IMR-90 (cell line): Measurements from ENCODE around the gene SAMD11. TPM values are rescaled to one million over a fixed set of nuclear protein-coding genes. Genes with fewer than 3 reads are reported as not detected.
A peak's percentile ranks its signal among the peaks of the same experiment; 100 is the strongest.

Experiments used
- ATAC-seq: fragments of 200-7000 bp; cut with Tn5 transposase; 2 replicates; pipeline ENCODE4 v1.9.1; 2020; ENCODE audit warnings: low read depth, mild to moderate bottlenecking, moderate library complexity
- BruUV-seq: library from RNA; stranded (reverse); fragments of 400-500 nt; replicated peaks from 2 replicates; lab custom pipeline; 2021; lab: Mats Ljungman, UMichigan
- CTCF ChIA-PET: fragments of 300-600 bp; formaldehyde crosslinking; extraction: SDS; loops from one replicate; lab custom pipeline; 2021; ENCODE audit warnings: antibody characterized with exemption; lab: Yijun Ruan, JAX
- POLR2A ChIA-PET: fragments of 300-600 bp; sonication (Branson Sonifier 250); formaldehyde crosslinking; loops from one replicate; lab custom pipeline; 2022; ENCODE audit warnings: antibody characterized with exemption; ENCODE audit not compliant: unreplicated experiment; lab: Charles Lee
- DNase-seq: peaks from one replicate; pipeline ENCODE4 v3.0.0; 2013
- H2AFZ ChIP-seq: replicated peaks from 2 replicates; pipeline ENCODE3; 2013; ENCODE audit warnings: low read length, mild to moderate bottlenecking; ENCODE audit not compliant: poor library complexity
- H2AK5ac ChIP-seq: 2 replicates; pipeline ENCODE4 v1.6.1; 2013; ENCODE audit warnings: low read depth, low read length, inconsistent platforms
- H2AK9ac ChIP-seq: replicated peaks from 2 replicates; pipeline ENCODE3; 2013; ENCODE audit warnings: mild to moderate bottlenecking, low read depth, low read length, moderate library complexity; ENCODE audit not compliant: poor library complexity
- H2BK120ac ChIP-seq: 2 replicates; pipeline ENCODE4 v1.6.1; 2013; ENCODE audit warnings: low read depth, low read length, inconsistent platforms
- H2BK15ac ChIP-seq: 3 replicates; pipeline ENCODE4 v1.6.1; 2013; ENCODE audit warnings: low read depth, low read length, inconsistent platforms
- H2BK20ac ChIP-seq: 2 replicates; pipeline ENCODE4 v1.6.1; 2013; ENCODE audit warnings: low read depth, mild to moderate bottlenecking, inconsistent platforms, low read length, moderate library complexity
- H2BK5ac ChIP-seq: 2 replicates; pipeline ENCODE4 v1.6.1; 2013; ENCODE audit warnings: mild to moderate bottlenecking, low read depth, low read length, inconsistent platforms; ENCODE audit not compliant: poor library complexity, severe bottlenecking
- H3K14ac ChIP-seq: replicated peaks from 2 replicates; pipeline ENCODE4 v1.6.1; 2013; ENCODE audit warnings: low read depth, low read length, inconsistent platforms
- H3K18ac ChIP-seq: 2 replicates; pipeline ENCODE4 v1.6.1; 2013; ENCODE audit warnings: low read depth, low read length, control low read depth
- H3K23ac ChIP-seq: 2 replicates; pipeline ENCODE4 v1.6.1; 2013; ENCODE audit warnings: low read depth, low read length, inconsistent platforms
- H3K27ac ChIP-seq: 2 replicates; pipeline ENCODE4 v1.5.1; 2013; ENCODE audit warnings: mild to moderate bottlenecking, control low read depth, low read length; ENCODE audit not compliant: insufficient read depth
- H3K27me3 ChIP-seq: 2 replicates; pipeline ENCODE4 v1.6.1; 2013; ENCODE audit warnings: low read length; ENCODE audit not compliant: control insufficient read depth, insufficient read depth
- H3K36me3 ChIP-seq: 2 replicates; pipeline ENCODE4 v1.6.1; 2013; ENCODE audit warnings: low read length, mixed read lengths; ENCODE audit not compliant: control insufficient read depth, insufficient read depth
- H3K4ac ChIP-seq: 2 replicates; pipeline ENCODE4 v1.6.1; 2013; ENCODE audit warnings: low read depth, low read length, inconsistent platforms
- H3K4me1 ChIP-seq: 2 replicates; pipeline ENCODE4 v1.6.1; 2013; ENCODE audit warnings: low read length, mixed read lengths; ENCODE audit not compliant: control insufficient read depth, insufficient read depth
- H3K4me2 ChIP-seq: 2 replicates; pipeline ENCODE4 v1.6.1; 2013; ENCODE audit warnings: low read depth, mild to moderate bottlenecking, control low read depth, low read length, moderate library complexity
- H3K4me3 ChIP-seq: 2 replicates; pipeline ENCODE4 v1.5.1; 2013; ENCODE audit warnings: low read depth, mild to moderate bottlenecking, control low read depth, low read length, moderate library complexity; ENCODE audit not compliant: insufficient read depth
- H3K56ac ChIP-seq: 2 replicates; pipeline ENCODE4 v1.6.1; 2013; ENCODE audit warnings: low read length, inconsistent platforms; ENCODE audit not compliant: insufficient read depth; ENCODE audit errors: extremely low read depth
- H3K79me1 ChIP-seq, 2 experiments: 2 replicates each; pipeline ENCODE4 v1.6.1; 2013; ENCODE audit warnings: low read length in 2 of 2, inconsistent platforms in 1 of 2, low read depth in 1 of 2
- H3K9ac ChIP-seq: 2 replicates; pipeline ENCODE4 v1.6.1; 2013; ENCODE audit warnings: low read depth, low read length, control low read depth
- H3K9me1 ChIP-seq: 2 replicates; pipeline ENCODE4 v1.6.1; 2013; ENCODE audit warnings: low read length, inconsistent platforms; ENCODE audit not compliant: insufficient read depth
- H3K9me3 ChIP-seq: 2 replicates; pipeline ENCODE4 v1.6.1; 2013; ENCODE audit warnings: low read length; ENCODE audit not compliant: control insufficient read depth, insufficient read depth
- H4K20me1 ChIP-seq: 2 replicates; pipeline ENCODE4 v1.6.1; 2013; ENCODE audit warnings: low read length, inconsistent platforms; ENCODE audit not compliant: insufficient read depth
- H4K5ac ChIP-seq: 2 replicates; pipeline ENCODE4 v1.6.1; 2013; ENCODE audit warnings: mild to moderate bottlenecking, low read depth, low read length, control low read depth
- H4K8ac ChIP-seq, 2 experiments: 2 replicates each; pipeline ENCODE4 v1.6.1; 2013; ENCODE audit warnings: low read depth in 2 of 2, low read length in 2 of 2, control low read depth in 1 of 2, inconsistent platforms in 1 of 2
- H4K91ac ChIP-seq: 2 replicates; pipeline ENCODE4 v1.6.1; 2013; ENCODE audit warnings: low read depth, low read length, inconsistent platforms; ENCODE audit not compliant: insufficient read depth
- CHD1 ChIP-seq: IDR thresholded peaks from 2 replicates; pipeline ENCODE4 v1.6.1; 2012; ENCODE audit warnings: low read depth, low read length, improper control_type of control experiment
- FOS ChIP-seq: fragments of 150-350 bp; IDR thresholded peaks from 2 replicates; pipeline ENCODE4 v1.6.1; 2016; ENCODE audit warnings: low read depth, low read length
- MAFK ChIP-seq: IDR thresholded peaks from 2 replicates; pipeline ENCODE4 v1.6.1; 2012; ENCODE audit warnings: low read depth, low read length, improper control_type of control experiment
- MAZ ChIP-seq: IDR thresholded peaks from 2 replicates; pipeline ENCODE4 v1.6.1; 2012; ENCODE audit warnings: low read depth, mild to moderate bottlenecking, low read length, improper control_type of control experiment, moderate library complexity, borderline replicate concordance
- MXI1 ChIP-seq: IDR thresholded peaks from 2 replicates; pipeline ENCODE4 v1.6.1; 2012; ENCODE audit warnings: low read depth, mild to moderate bottlenecking, low read length, moderate library complexity, borderline replicate concordance
- NFE2L2 ChIP-seq: fragments of 150-350 bp; IDR thresholded peaks from 2 replicates; pipeline ENCODE4 v1.6.1; 2016; ENCODE audit warnings: low read depth, mild to moderate bottlenecking, low read length
- POLR2A ChIP-seq: IDR thresholded peaks from 2 replicates; pipeline ENCODE4 v1.6.1; 2012; ENCODE audit warnings: mild to moderate bottlenecking, low read depth, low read length
- RAD21 ChIP-seq: IDR thresholded peaks from 2 replicates; pipeline ENCODE4 v1.6.1; 2012; ENCODE audit warnings: low read length, improper control_type of control experiment
- RCOR1 ChIP-seq: IDR thresholded peaks from 2 replicates; pipeline ENCODE4 v1.6.1; 2012; ENCODE audit warnings: mild to moderate bottlenecking, low read length, improper control_type of control experiment; ENCODE audit not compliant: insufficient replicate concordance
- RFX5 ChIP-seq: IDR thresholded peaks from 2 replicates; pipeline ENCODE4 v1.8.0; 2012; ENCODE audit warnings: low read depth, mild to moderate bottlenecking, low read length, moderate library complexity
- SMC3 ChIP-seq: fragments of 150-350 bp; IDR thresholded peaks from 2 replicates; pipeline ENCODE4 v1.6.1; 2016; ENCODE audit warnings: low read depth, mild to moderate bottlenecking, antibody characterized with exemption, low read length, moderate library complexity
- WGBS, 2 experiments: methylation state at CpG; one replicate each; pipeline versions ENCODE4 v1.1.5 to v1.1.7; 2013; ENCODE audit warnings: missing lambda C conversion rate in 2 of 2; ENCODE audit not compliant: insufficient read length in 1 of 2; ENCODE audit errors: extremely low coverage in 2 of 2; 5-methylcytosine and 5-hydroxymethylcytosine counted together
- dilution Hi-C: fragments of 300-500 bp; cut with HindIII; formaldehyde crosslinking; loops from one replicate; pipeline ENCODE4 v1.14.3; 2018; ENCODE audit warnings: low sequenced_read_pairs; ENCODE audit not compliant: unreplicated experiment
- in situ Hi-C: fragments of 300-500 bp; cut with MboI; formaldehyde crosslinking; loops from 3 replicates; pipeline ENCODE4 v1.14.3; 2019; ENCODE audit warnings: low sequenced_read_pairs, inconsistent platforms, mixed read lengths
- intact Hi-C: fragments of 100-400 bp; cut with micrococcal nuclease; formaldehyde crosslinking; loops from 2 replicates; pipeline ENCODE4 v1.10.0; 2022
- polyA plus RNA-seq, 3 experiments: library from polyadenylated mRNA; depleted of rRNA; stranded (reverse); fragments of >200 nt; gene quantifications; 2 replicates each; pipeline ENCODE4 v1.2.3, GENCODE V29; 2012; ENCODE audit warnings: low replicate concordance in 1 of 3
- total RNA-seq: library from RNA; depleted of rRNA; stranded (reverse); fragments of >200 nt; gene quantifications from 2 replicates; pipeline ENCODE4 v1.2.3, GENCODE V29; 2012
- TF ChIP-seq, protein P1 (sequence below): fragments of 150-350 bp; IDR thresholded peaks from 2 replicates; pipeline ENCODE4 v1.6.1; 2016; ENCODE audit warnings: low read depth, mild to moderate bottlenecking, low read length, moderate library complexity, borderline replicate concordance

The SAMD11 gene
- total and polyA plus RNA-seq, 2 of the 4 experiments (the other 2 are of a cell fraction): 5.9 to 22.9 TPM

- no peak overlapping the region for H3K18ac ChIP-seq
- H3K9me1 ChIP-seq: peaks cover 5% of the 10 kb centered on the region
- H3K4me1 ChIP-seq: peaks cover 11% of the 10 kb centered on the region
- ChIA-PET CTCF (no interaction called here), POLR2A (no interaction called here)
- ATAC-seq (peak; percentile 56), DNase-seq (peak; percentile 28)
- dilution Hi-C loops (no loop called here), in situ Hi-C loops (no loop called here), intact Hi-C loops (loop anchor here (2.0 kb wide), 1 partner anchor 15 kb away; no protein-coding TSS in a partner anchor)
- no peak overlapping the region for H4K8ac ChIP-seq
- no peak overlapping the region; the same call in 1 of the 2 replicates for H3K4ac ChIP-seq
- no peaks in the 10 kb centered on the region for H3K9me3 ChIP-seq
- peaks cover 9% of the 10 kb centered on the region for H3K36me3 ChIP-seq
- peaks cover 3% of the 10 kb centered on the region for H4K20me1 ChIP-seq
- no peaks in the 10 kb centered on the region for H3K27me3 ChIP-seq
- H2AFZ ChIP-seq: peak overlapping the region; percentile 80
- no peak overlapping the region for H2BK15ac ChIP-seq
- peak overlapping the region; percentile 76 for H3K4me2 ChIP-seq
- H3K23ac ChIP-seq: no peak overlapping the region
- TF ChIP-seq CHD1 (no peak), MXI1 (no peak), NFE2L2 (no peak), RCOR1 (no peak), POLR2A (no peak), RFX5 (no peak), MAZ (no peak), RAD21 (no peak), FOS (no peak), SMC3 (no peak), MAFK (no peak)
- TF ChIP-seq, protein P1, sequence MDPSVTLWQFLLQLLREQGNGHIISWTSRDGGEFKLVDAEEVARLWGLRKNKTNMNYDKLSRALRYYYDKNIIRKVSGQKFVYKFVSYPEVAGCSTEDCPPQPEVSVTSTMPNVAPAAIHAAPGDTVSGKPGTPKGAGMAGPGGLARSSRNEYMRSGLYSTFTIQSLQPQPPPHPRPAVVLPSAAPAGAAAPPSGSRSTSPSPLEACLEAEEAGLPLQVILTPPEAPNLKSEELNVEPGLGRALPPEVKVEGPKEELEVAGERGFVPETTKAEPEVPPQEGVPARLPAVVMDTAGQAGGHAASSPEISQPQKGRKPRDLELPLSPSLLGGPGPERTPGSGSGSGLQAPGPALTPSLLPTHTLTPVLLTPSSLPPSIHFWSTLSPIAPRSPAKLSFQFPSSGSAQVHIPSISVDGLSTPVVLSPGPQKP: no peak
- no TSS peak for BruUV-seq
- H2BK120ac ChIP-seq: no peak overlapping the region
- WGBS, 2 experiments: 15% methylated on average over 14 of the region's 65 CpGs; no CpG with 5 or more reads in 1 of the 2 experiments
- H2BK5ac ChIP-seq: no peak overlapping the region
- H3K4me3 ChIP-seq: peak overlapping the region; percentile 59
- no peak overlapping the region for H3K14ac ChIP-seq
- H3K56ac ChIP-seq: no peak overlapping the region
- H3K9ac ChIP-seq: peak overlapping the region; percentile 37; the same call in 1 of the 2 replicates
- H3K79me1 ChIP-seq: peaks cover 4 to 20% of the 10 kb centered on the region in 2 experiments; a peak in 2 of 4 replicates
- H4K5ac ChIP-seq: no peak overlapping the region
- no peak overlapping the region for H2BK20ac ChIP-seq
- H3K27ac ChIP-seq: no peak overlapping the region; the same call in 1 of the 2 replicates
- H2AK5ac ChIP-seq: no peak overlapping the region; the same call in 1 of the 2 replicates
- H2AK9ac ChIP-seq: peak overlapping the region; percentile 55
- no peak overlapping the region for H4K91ac ChIP-seq
Observed at GRCh38 chr1:925561-926421, 2.1 kb downstream of the SAMD11 start.
